NCI-H1436 treated with DMSO at 0.1 percent for 48 hours (cell line): ENCODE results near the gene CSTF1.

Experiments used
- DNase-seq: peaks from one replicate; lab custom pipeline; 2025; lab: John Stamatoyannopoulos, UW

Gene CSTF1

DNA sequence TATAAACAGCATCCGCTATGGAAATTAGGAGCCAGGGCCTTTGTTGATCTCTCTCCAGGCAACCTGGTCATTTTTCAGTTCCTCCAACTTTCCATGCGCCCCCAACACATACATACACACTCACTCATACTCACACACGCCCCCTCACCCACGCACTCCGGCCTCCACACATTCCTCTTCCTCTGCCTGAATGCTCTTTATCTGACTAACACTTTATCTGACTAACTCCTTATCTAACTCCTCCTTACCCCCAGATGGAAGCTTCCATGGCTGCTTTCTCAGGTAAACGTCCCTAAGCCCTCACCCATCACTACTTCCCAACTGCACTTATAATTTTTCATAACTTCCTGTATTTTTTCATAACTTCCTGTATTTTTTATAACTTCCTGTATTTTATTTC is 37.1 kb downstream of the CSTF1 start:
- DNase-seq = no peak

DNA sequence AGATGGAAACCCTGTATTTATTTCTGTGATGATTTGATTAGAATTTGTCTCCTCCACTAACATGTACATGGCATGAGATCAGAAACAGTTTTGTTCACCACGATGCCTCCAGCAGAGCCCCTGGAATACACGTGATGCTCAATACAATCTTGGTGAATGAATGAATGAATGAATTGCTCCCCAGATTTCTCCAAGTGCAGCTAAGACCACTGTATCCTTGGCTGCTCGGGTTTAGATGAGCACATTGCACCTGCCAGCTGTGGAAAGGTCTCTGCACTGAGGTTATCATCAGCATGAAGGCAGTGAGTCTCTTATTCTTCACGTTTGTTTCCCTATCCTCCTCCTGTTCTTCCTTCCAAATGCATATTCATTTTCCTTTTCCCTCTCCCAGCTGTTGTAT is 37.5 kb downstream of the CSTF1 start:
- DNase-seq = no peak

DNA sequence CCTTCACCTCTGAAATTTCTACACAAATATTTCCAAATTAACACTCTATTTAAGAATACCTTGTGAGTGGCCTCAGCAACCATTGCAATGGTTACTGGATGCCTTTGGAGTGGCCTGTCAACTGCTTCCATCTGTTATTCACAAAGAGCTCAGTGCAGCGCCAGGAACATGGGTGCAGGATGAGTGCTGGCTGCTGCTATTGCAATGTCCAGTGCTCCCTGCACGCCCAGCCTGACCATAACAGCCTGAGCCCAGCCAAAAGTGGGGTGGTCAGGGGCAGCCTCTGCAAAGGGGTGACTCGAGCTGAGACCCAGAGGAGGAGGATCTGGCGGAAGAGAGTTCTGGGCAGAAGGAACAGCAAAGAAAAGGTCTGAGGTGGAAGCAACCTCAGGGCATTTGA is 38.0 kb downstream of the CSTF1 start:
- no peak for DNase-seq

DNA sequence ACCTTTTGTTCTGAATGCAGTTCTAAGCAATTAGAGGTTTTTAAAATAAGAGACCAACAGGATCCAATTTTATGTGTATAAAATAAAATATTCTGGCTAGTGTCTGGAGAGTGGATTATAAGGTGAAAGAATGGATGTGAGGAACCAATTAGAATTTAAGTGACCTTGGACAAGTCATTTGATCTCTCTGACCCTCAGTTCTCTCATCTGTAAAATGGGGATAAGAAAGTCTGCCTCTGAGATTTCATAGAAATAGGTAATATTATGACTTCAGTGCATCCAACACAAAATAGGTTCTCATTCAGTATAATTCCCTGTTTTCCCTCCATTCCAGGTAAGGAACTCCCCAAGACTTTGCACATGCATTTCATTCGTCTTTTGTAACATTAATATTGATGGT is 38.5 kb downstream of the CSTF1 start:
- DNase-seq = no peak

DNA sequence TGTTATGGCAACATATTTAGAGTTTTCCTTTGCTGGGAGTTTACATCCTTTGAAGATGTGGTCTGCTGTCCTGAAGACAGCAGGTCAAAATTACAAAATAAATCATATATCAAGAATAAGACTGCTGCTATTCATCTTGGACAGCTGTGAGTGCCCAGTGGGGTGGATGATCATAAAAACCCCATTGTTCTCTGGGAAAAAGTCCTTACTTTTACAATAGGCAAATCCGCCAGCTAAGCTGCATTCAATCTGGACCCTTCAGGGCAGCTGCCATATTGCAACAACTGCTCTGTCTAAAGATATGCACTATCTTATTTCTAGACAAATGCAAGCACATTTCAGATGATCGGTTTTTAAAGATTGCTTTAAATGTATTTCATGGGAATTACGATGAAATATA is 39.0 kb downstream of the CSTF1 start:
- no peak for DNase-seq

DNA sequence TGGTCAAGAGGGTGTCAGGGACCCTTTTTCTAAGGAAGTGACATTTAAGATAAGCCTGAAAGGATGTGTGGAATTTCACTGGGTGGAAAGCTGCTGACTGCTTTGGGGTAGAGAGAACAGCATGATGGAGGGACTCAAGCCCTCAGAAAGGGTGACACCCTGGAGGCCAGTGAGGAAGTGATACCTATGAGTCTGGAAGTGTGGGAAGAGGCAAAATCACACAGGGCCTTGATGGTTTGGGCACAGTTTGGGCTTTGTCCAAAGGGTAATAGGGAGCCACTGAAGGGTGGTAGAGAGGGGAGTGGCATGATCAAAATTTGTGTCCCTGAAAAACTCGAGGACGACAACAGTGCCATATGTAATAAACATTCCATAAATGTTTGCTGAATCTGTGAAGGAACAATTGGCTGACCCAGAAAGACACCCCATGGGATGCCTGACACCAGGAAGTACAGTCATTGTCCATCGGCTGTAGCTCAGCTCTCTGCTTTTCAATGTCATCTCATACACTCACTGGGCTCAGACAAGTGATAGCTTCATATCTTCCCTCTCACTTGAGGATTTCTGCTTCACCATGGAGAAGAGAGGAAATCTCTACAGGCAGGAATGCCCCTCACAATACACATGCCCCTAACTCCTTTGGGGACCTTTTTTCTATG is 40.9 kb downstream of the CSTF1 start:
- DNase-seq = no peak

DNA sequence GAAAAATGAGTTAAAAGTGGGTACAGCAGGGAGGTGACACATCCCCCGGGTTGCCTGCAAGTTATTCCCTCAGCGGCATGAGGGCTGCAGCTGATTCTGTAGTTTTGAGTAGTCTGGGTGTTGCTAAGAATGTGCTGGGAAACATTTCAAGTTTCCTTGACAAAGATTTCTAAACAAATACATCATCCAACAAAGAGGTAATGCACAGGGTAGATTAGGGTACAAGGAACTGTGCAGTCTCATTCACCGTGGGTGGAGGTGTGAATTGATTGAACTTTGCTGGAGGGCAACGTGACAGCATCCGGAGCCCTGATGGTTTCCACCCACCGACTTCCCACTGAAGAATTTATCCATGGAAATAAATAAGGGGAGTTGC is 41.4 kb downstream of the CSTF1 start:
- no peak for DNase-seq

DNA sequence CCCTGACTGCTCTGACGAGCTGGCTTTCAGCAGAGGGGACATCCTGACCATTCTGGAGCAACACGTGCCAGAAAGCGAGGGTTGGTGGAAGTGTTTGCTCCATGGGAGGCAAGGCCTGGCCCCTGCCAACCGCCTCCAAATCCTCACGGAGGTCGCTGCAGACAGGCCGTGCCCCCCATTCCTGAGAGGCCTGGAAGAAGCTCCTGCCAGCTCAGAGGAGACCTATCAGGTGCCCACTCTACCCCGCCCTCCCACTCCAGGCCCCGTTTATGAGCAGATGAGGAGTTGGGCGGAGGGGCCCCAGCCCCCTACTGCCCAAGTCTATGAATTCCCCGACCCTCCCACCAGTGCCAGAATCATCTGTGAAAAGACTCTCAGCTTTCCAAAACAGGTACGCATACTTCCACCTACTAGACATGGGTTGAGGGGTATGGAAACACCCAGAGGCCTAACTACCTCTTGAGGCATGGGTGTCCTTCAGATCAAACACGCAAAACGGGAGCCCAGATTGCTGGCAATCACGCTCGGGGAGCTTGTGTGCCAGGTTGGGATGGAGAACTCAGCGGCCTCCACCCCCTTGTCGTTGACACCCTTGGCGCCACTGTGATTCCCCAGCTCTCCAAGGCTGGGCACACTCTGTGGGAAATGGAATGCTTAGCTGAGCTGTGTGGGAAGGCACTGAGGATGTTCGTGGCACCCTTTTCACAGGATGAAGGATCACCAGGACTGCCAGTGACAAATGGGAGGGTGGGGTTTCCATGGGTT is 44.9 kb downstream of the CSTF1 start:
- no peak for DNase-seq

DNA sequence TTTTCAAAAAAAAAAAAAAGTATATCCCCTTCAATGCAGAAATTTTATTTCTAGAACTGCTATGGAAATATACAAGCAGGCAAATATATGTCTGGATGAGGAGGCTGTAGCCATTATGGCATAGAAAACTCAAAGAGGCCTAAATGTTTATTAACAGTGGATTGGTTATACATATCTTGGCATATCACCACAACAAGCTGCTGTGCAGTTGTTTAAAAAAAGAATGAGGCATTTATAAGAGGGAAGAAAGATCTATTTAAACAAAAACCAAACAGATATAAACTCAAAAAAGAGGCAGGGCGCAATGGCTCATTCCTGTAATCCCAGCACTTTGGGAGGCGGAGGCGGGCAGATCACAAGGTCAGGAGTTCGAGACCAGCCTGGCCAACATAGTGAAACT is 45.8 kb downstream of the CSTF1 start:
- no peak for DNase-seq

DNA sequence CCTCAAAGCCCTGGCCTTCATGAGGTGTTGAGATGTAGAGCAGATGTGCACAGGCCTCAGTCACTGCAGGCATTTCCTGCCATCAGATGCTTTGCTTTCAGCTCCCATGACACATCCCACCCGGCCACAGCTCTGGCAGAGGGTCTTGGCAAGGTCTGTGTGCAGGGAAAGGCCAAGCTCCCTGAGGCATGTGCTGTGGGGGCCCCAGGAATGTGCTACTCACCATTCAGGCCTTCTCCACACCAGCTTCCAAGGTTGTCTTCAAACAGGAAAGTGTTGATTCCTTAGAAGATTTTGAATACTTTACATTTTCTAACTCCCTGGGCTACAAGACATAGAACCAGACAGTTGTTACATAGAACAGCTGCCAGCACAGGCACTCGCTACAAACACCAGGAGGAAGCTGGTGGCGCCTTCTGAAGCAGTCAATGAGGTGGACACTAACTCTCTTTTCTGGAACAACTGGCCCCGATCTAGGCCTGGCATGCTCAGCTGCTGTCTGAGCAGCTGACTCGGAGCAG is 47.4 kb downstream of the CSTF1 start:
- no peak for DNase-seq

DNA sequence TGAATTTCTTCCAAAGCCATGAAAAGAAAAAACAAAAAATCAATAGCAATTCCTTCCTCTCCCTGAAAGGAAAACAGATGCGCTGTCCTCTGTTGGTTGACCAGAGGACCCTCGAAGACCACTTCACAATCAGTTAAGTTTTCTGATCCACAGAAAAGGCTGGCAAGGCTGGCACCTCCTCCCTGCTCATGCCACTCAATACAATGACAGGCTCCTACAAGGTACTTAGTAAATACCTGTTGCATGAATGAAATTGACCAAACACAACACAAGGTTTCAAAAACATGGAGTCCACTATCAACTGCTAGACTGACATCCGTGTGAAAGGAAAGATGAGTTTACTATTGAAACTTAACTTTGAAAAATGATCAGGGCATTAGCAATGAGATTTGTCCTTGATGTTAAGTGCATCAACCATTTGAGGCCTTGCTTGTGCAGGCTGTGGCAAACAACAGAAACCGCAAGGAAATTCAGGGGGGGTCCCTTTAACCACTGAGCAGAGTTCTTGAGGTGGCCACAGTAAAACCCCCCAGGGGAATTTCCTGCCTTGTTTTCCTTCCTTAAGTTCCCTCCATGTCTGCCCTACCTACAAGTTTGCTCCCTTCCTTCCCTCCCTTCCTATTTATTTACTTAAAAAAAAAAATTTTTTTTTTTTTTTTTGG is 48.0 kb downstream of the CSTF1 start:
- DNase-seq = no peak

DNA sequence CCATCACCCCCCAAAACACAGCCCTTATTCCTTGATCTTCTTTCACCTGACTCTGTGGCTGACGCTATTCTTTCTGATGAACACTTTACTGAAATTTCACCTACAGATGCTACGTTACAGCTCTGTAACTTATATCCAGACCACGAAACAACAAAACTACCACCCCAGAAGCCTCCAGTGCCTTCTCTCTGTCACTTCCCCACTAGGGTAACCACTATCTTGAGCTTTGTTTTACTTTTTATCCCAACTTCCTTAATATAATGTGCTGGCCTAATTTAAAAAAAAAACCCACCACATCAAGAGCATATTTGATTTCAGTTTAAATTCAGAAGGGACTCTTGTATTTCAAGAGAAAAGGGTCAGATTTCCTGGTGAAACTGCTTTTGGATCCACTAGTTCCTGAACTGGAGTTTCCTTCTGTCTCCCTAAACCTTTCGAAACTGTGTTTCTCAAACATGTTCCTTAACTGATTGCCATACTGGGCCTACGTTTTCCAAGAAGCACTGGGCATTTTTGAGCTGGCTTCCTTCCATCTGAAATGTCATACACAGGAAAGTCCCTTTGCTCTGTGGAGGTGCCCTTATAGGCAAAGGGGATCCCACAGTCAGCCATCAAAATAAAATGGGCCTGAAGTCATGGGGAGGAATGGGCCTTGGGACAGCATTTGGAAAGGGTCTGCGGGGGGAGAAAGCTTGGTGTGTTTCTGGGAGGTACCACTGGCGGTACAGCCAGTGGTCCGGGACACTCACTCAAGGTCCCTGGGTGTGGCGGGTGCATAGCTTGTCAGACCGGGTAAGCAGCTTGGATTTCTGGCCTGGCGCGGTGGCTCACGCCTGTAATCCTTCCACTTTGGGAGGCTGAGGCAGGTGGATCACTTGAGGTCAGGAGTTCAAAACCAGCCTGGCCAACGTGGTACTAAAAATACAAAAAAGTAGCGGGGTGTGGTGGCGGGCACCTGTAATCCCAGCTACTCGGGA is 50.2 kb downstream of the CSTF1 start:
- no peak for DNase-seq

DNA sequence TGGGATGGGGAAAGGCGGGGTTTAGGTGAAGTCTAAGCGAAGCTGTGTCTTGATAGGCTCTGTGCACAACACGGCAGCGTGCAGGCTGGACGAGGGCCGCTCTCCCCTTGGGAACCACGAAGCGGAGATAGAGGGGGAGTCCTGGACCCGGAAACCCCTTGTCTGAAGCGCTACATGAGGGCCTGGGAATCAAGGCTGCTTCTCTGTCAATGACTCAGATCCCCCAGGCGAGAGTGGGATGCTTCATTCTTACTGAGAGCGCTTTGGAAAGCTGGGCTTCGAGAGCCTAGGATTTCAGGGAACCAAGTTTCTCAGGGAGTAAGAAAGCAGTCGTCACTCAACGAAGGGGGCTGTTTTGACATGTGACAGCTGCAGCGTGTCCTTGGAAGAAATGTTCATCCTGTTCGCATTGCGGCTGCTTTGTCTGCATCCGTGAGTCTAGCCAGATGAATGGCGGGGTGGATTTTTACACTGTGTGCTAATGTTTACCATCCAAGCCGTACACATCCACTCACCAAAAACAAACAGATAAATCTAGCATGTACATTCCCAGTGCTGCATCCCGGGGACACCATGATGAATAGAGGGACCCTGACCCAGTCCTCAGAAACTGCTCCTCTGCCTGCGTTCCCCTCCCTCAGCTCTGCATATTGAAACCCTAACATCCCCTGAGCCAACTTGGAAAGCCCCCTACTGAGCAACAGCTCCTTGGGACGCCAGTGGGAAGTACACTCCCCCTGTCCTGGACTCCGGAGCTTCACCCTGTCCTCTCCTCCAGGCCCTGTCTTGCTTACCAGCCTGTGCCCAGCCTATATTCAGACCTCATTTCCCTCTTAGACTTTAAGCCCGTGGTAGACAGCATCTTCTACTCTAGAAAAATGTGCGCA is 51.5 kb downstream of the CSTF1 start:
- DNase-seq = no peak

DNA sequence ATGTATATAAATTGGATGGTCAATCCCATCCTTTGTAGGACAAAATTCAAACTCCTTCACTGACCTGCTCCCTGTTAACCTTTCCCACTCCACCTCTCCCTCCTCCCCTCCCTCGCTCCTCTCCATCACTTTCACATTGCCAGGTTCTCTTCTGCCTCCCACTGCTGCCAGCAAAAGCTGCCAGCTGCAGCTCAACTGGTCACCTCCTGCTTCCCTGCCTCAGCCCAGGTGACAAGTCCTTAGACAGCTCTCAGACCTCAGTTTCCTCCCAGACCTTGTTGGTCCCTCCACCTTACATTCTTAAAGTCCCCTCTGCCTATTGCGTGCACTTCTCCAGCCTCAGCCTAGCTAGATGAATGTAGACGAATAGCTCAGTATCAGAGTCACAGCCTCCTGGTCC is 52.7 kb downstream of the CSTF1 start:
- no peak for DNase-seq

DNA sequence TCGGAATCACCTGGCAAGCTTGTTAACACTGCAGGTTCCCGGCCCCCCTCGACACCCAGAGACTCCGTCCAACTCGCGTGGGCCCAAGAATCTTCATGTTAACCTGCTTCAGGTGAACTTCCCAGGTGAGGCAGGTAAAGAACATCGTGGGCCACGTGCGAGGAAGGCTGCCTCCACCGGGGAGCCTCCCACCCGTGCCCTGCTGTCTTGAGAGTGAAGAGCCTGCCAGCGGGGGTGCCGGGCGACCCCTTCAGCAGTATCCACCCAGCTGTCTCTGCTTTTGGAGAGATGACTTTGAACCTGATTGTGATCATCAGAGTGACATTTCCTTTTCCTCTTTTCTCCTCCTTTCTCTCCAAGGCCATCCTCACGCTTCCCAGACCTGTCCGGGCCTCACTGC is 53.1 kb downstream of the CSTF1 start:
- no peak for DNase-seq

DNA sequence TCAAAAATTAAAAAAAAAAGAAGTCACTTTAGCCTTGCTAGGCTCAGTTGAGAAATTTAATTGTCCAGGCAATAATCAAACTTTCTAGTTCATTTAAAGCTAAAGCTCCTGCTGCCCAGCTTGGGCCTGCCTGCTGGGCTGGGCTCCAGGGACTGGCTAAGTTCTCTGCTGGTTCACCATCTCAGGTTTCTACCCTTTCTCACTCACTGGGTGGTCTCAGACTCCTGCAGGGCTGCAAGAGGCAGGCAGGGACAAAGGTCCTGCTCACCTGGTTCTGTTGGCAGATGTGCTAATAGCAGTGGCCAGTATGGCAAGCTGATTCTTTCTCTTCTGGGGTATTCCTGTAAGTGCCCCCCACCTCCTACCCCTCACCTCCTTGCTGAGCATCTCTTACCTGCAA is 54.8 kb downstream of the CSTF1 start:
- no peak for DNase-seq

DNA sequence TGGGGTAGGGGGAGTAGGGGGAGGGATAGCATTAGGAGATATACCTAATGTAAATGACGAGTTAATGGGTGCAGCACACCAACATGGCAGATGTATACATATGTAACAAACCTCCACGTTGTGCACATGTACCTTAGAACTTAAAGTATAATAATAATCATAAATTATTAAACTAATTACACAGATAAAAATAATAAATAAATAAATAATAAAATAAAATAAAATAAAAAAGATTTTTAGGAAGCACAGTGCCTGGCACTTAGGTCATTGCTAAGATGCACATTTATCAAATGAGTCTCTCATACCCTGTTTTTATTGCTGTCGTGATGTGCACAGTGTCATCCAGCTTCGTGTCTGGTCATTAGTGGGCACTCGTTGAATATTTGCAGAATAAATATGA is 57.0 kb downstream of the CSTF1 start:
- no peak for DNase-seq

DNA sequence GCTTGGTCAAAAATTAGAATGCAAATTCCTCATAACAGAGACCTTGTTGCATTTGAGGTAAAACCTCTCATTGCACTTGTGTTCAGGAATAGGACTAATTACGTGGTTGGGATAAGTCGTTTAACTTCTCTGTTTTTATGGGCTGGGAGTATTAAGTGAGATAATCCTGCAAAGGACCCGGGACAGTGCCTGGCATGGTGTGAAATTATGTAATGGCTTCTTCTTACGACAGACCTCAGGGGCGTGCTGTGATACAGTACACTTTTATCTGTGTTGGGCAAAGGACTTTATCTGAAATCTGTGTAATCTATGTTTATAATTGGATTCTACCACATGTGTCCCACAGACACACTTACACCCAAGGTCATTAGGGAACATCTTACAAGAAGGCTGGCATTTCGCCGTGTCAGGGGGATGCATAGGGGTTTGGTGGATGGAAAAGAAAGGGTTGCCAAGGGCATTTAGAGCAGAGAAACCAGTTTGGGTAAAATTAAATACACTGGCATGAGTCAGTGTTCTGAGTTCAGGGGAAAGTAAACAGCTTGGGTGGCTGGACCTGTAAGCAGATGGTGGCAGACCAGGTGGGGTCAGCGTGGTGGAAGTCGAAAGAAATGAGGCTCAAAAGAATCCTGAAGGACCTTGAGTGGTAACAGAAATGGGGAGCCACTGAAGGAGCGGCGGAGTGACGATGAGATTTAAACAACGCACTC is 58.8 kb downstream of the CSTF1 start:
- DNase-seq = no peak

DNA sequence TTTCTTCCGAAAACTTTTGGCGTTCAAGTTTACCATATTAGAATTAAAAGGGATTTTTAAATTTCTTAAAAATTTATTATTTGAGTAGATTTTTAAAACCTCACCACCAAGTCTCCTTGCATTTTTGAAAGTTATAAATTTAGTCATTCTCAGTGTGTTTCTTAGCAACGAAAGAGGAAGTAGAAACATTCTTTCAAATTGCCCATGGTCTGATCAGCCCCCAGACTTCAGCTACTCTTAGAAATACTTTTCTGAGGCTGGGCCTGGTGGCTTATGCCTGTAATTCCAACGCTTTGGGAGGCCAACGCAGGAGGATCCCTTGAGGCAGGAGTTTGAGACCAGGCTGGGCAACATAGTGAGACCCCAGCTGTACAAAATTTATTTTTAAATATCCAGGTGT is 60.9 kb downstream of the CSTF1 start:
- no peak for DNase-seq

DNA sequence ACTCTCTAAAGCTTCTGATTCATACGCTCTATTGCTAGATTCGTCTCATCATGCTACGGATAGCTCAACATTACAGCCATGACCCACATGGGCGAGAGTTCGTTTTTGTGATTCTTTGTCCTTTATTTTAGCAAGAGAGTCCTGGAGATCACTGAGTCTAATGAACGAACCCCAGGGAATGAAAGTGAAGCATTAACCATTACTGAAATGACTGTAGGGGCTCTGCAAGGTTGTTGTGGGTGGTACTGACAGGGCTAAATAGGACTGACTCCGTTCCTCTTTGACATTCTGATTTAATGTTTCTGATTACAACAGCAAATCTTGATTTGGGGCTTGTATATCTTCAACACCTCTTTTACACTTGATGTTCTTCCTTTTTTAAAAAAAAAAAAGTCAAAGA is 62.3 kb downstream of the CSTF1 start:
- DNase-seq = no peak
